IMR-90 (cell line): ENCODE results near the gene KCTD16. TPM values are rescaled to one million over a fixed set of nuclear protein-coding genes. Genes with fewer than 3 reads are reported as not detected.

Experiments used
- ATAC-seq: fragments of 200-7000 bp; cut with Tn5 transposase; 2 replicates; pipeline ENCODE4 v1.9.1; 2020; ENCODE audit warnings: low read depth, mild to moderate bottlenecking, moderate library complexity
- BruUV-seq: library from RNA; stranded (reverse); fragments of 400-500 nt; replicated peaks from 2 replicates; lab custom pipeline; 2021; lab: Mats Ljungman, UMichigan
- CTCF ChIA-PET: fragments of 300-600 bp; formaldehyde crosslinking; extraction: SDS; loops from one replicate; lab custom pipeline; 2021; ENCODE audit warnings: antibody characterized with exemption; lab: Yijun Ruan, JAX
- POLR2A ChIA-PET: fragments of 300-600 bp; sonication (Branson Sonifier 250); formaldehyde crosslinking; loops from one replicate; lab custom pipeline; 2022; ENCODE audit warnings: antibody characterized with exemption; ENCODE audit not compliant: unreplicated experiment; lab: Charles Lee
- DNase-seq: peaks from one replicate; pipeline ENCODE4 v3.0.0; 2013
- H2AFZ ChIP-seq: replicated peaks from 2 replicates; pipeline ENCODE3; 2013; ENCODE audit warnings: low read length, mild to moderate bottlenecking; ENCODE audit not compliant: poor library complexity
- H2AK5ac ChIP-seq: 2 replicates; pipeline ENCODE4 v1.6.1; 2013; ENCODE audit warnings: low read depth, low read length, inconsistent platforms
- H2AK9ac ChIP-seq: replicated peaks from 2 replicates; pipeline ENCODE3; 2013; ENCODE audit warnings: mild to moderate bottlenecking, low read depth, low read length, moderate library complexity; ENCODE audit not compliant: poor library complexity
- H2BK120ac ChIP-seq: 2 replicates; pipeline ENCODE4 v1.6.1; 2013; ENCODE audit warnings: low read depth, low read length, inconsistent platforms
- H2BK15ac ChIP-seq: 3 replicates; pipeline ENCODE4 v1.6.1; 2013; ENCODE audit warnings: low read depth, low read length, inconsistent platforms
- H2BK20ac ChIP-seq: 2 replicates; pipeline ENCODE4 v1.6.1; 2013; ENCODE audit warnings: low read depth, mild to moderate bottlenecking, inconsistent platforms, low read length, moderate library complexity
- H2BK5ac ChIP-seq: 2 replicates; pipeline ENCODE4 v1.6.1; 2013; ENCODE audit warnings: mild to moderate bottlenecking, low read depth, low read length, inconsistent platforms; ENCODE audit not compliant: poor library complexity, severe bottlenecking
- H3K14ac ChIP-seq: replicated peaks from 2 replicates; pipeline ENCODE4 v1.6.1; 2013; ENCODE audit warnings: low read depth, low read length, inconsistent platforms
- H3K18ac ChIP-seq: 2 replicates; pipeline ENCODE4 v1.6.1; 2013; ENCODE audit warnings: low read depth, low read length, control low read depth
- H3K23ac ChIP-seq: 2 replicates; pipeline ENCODE4 v1.6.1; 2013; ENCODE audit warnings: low read depth, low read length, inconsistent platforms
- H3K27ac ChIP-seq: 2 replicates; pipeline ENCODE4 v1.5.1; 2013; ENCODE audit warnings: mild to moderate bottlenecking, control low read depth, low read length; ENCODE audit not compliant: insufficient read depth
- H3K27me3 ChIP-seq: 2 replicates; pipeline ENCODE4 v1.6.1; 2013; ENCODE audit warnings: low read length; ENCODE audit not compliant: control insufficient read depth, insufficient read depth
- H3K36me3 ChIP-seq: 2 replicates; pipeline ENCODE4 v1.6.1; 2013; ENCODE audit warnings: low read length, mixed read lengths; ENCODE audit not compliant: control insufficient read depth, insufficient read depth
- H3K4ac ChIP-seq: 2 replicates; pipeline ENCODE4 v1.6.1; 2013; ENCODE audit warnings: low read depth, low read length, inconsistent platforms
- H3K4me1 ChIP-seq: 2 replicates; pipeline ENCODE4 v1.6.1; 2013; ENCODE audit warnings: low read length, mixed read lengths; ENCODE audit not compliant: control insufficient read depth, insufficient read depth
- H3K4me2 ChIP-seq: 2 replicates; pipeline ENCODE4 v1.6.1; 2013; ENCODE audit warnings: low read depth, mild to moderate bottlenecking, control low read depth, low read length, moderate library complexity
- H3K4me3 ChIP-seq: 2 replicates; pipeline ENCODE4 v1.5.1; 2013; ENCODE audit warnings: low read depth, mild to moderate bottlenecking, control low read depth, low read length, moderate library complexity; ENCODE audit not compliant: insufficient read depth
- H3K56ac ChIP-seq: 2 replicates; pipeline ENCODE4 v1.6.1; 2013; ENCODE audit warnings: low read length, inconsistent platforms; ENCODE audit not compliant: insufficient read depth; ENCODE audit errors: extremely low read depth
- H3K79me1 ChIP-seq, 2 experiments: 2 replicates each; pipeline ENCODE4 v1.6.1; 2013; ENCODE audit warnings: low read length in 2 of 2, inconsistent platforms in 1 of 2, low read depth in 1 of 2
- H3K9ac ChIP-seq: 2 replicates; pipeline ENCODE4 v1.6.1; 2013; ENCODE audit warnings: low read depth, low read length, control low read depth
- H3K9me1 ChIP-seq: 2 replicates; pipeline ENCODE4 v1.6.1; 2013; ENCODE audit warnings: low read length, inconsistent platforms; ENCODE audit not compliant: insufficient read depth
- H3K9me3 ChIP-seq: 2 replicates; pipeline ENCODE4 v1.6.1; 2013; ENCODE audit warnings: low read length; ENCODE audit not compliant: control insufficient read depth, insufficient read depth
- H4K20me1 ChIP-seq: 2 replicates; pipeline ENCODE4 v1.6.1; 2013; ENCODE audit warnings: low read length, inconsistent platforms; ENCODE audit not compliant: insufficient read depth
- H4K5ac ChIP-seq: 2 replicates; pipeline ENCODE4 v1.6.1; 2013; ENCODE audit warnings: mild to moderate bottlenecking, low read depth, low read length, control low read depth
- H4K8ac ChIP-seq, 2 experiments: 2 replicates each; pipeline ENCODE4 v1.6.1; 2013; ENCODE audit warnings: low read depth in 2 of 2, low read length in 2 of 2, control low read depth in 1 of 2, inconsistent platforms in 1 of 2
- H4K91ac ChIP-seq: 2 replicates; pipeline ENCODE4 v1.6.1; 2013; ENCODE audit warnings: low read depth, low read length, inconsistent platforms; ENCODE audit not compliant: insufficient read depth
- FOS ChIP-seq: fragments of 150-350 bp; IDR thresholded peaks from 2 replicates; pipeline ENCODE4 v1.6.1; 2016; ENCODE audit warnings: low read depth, low read length
- WGBS, 2 experiments: methylation state at CpG; one replicate each; pipeline versions ENCODE4 v1.1.5 to v1.1.7; 2013; ENCODE audit warnings: missing lambda C conversion rate in 2 of 2; ENCODE audit not compliant: insufficient read length in 1 of 2; ENCODE audit errors: extremely low coverage in 2 of 2; 5-methylcytosine and 5-hydroxymethylcytosine counted together
- dilution Hi-C: fragments of 300-500 bp; cut with HindIII; formaldehyde crosslinking; loops from one replicate; pipeline ENCODE4 v1.14.3; 2018; ENCODE audit warnings: low sequenced_read_pairs; ENCODE audit not compliant: unreplicated experiment
- in situ Hi-C: fragments of 300-500 bp; cut with MboI; formaldehyde crosslinking; loops from 3 replicates; pipeline ENCODE4 v1.14.3; 2019; ENCODE audit warnings: low sequenced_read_pairs, inconsistent platforms, mixed read lengths
- intact Hi-C: fragments of 100-400 bp; cut with micrococcal nuclease; formaldehyde crosslinking; loops from 2 replicates; pipeline ENCODE4 v1.10.0; 2022
- polyA plus RNA-seq, 3 experiments: library from polyadenylated mRNA; depleted of rRNA; stranded (reverse); fragments of >200 nt; gene quantifications; 2 replicates each; pipeline ENCODE4 v1.2.3, GENCODE V29; 2012; ENCODE audit warnings: low replicate concordance in 1 of 3
- total RNA-seq: library from RNA; depleted of rRNA; stranded (reverse); fragments of >200 nt; gene quantifications from 2 replicates; pipeline ENCODE4 v1.2.3, GENCODE V29; 2012

KCTD16 gene
- total and polyA plus RNA-seq, 2 of the 4 experiments (the other 2 are of a cell fraction), result 0.43 to 1.1 TPM

DNA sequence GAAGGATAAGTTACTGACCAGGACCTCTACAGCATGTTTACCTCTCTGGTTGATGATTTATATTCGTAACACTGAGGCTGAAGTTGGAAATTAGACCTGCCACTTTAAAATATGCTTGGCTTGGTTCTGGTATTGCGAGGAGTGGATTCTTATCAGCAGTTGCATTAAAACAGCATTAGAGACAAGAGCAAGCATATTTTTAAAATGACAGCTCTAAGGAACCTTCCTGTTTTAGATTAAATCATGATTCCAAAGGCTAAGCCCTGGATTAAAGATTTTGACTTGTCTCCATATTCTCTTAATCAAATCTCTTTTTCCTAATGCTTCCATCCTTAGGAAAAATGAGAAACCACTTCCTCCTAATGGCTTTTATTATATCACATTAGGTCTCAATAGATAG, 277.8 kb downstream of the KCTD16 start:
- Histone ChIP-seq H4K91ac (no peak overlapping the region), H2BK20ac (no peak overlapping the region), H3K9ac (no peak overlapping the region), H4K5ac (no peak overlapping the region), H2AK9ac (no peak overlapping the region), H3K4me3 (no peak overlapping the region), H4K20me1 (no peaks in the 10 kb centered on the region), H3K9me3 (no peaks in the 10 kb centered on the region), H2AK5ac (no peak overlapping the region), H3K4me2 (no peak overlapping the region), H4K8ac (no peak overlapping the region), H2AFZ (no peak overlapping the region), H3K56ac (no peak overlapping the region), H3K4ac (no peak overlapping the region), H3K36me3 (no peaks in the 10 kb centered on the region), H3K4me1 (no peaks in the 10 kb centered on the region), H3K27me3 (no peaks in the 10 kb centered on the region), H3K27ac (no peak overlapping the region), H3K9me1 (no peaks in the 10 kb centered on the region), H2BK120ac (no peak overlapping the region), H3K23ac (no peak overlapping the region), H3K18ac (no peak overlapping the region), H2BK5ac (no peak overlapping the region), H2BK15ac (no peak overlapping the region), H3K14ac (no peak overlapping the region), H3K79me1 (no peaks in the 10 kb centered on the region)
- TF ChIP-seq FOS, result no peak
- no CpG with 5 or more reads among the region's 2 CpGs for WGBS, 2 experiments
- intact Hi-C loops, result no loop called here
- in situ Hi-C loops, result no loop called here
- dilution Hi-C loops, result no loop called here
- CTCF ChIA-PET, result no interaction called here
- ATAC-seq (no peak), DNase-seq (no peak)
- POLR2A ChIA-PET, result no interaction called here
- no TSS peak for BruUV-seq
